CD4-positive, alpha-beta T cell treated with Interleukin-1 beta for 1 hour (primary cell): Measurements from ENCODE around the gene MRPL28.
"Not testable (repeated sequence)": the region's sequence is repeated elsewhere in the genome, so short reads cannot be mapped to it uniquely, and the experiment has no call there.

Experiments
- DNase-seq, 2 donors: peaks; one replicate each; pipeline ENCODE4 v3.0.0-alpha.2; 2020 to 2022

MRPL28 gene

GRCh38 chr16:359067-359763 is 11.1 kb downstream of the MRPL28 start:
- DNase-seq: no peak

DNA sequence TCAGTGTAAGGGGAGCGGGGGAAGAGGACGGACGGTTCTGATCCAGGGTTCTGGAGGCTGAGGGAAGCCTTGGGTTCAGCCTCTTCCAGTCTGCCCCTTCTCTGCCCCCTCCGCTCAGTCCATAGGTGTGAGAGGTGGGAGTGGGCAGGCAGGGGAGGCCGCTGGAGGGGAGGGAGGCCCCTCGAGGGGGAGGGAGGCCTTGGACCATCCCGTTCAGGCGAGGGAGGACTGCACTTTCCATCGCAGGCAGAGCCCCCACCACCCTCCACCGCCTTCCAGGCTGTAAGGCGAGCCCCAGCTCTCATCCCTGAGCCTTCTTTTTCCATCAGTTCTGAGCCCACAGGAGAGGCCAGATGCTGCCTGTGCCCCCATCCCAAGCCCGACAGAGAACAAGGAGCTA is 13.6 kb downstream of the MRPL28 start:
- DNase-seq: no peak

- peak; percentile 65 to 70 for DNase-seq
Measured at GRCh38 chr16:354971-355461, 15.3 kb downstream of the MRPL28 start.

- no peak for DNase-seq
Measured at GRCh38 chr16:354291-354881, 16.0 kb downstream of the MRPL28 start.

GRCh38 chr16:353404-354290 is 16.7 kb downstream of the MRPL28 start:
- no peak for DNase-seq

DNA sequence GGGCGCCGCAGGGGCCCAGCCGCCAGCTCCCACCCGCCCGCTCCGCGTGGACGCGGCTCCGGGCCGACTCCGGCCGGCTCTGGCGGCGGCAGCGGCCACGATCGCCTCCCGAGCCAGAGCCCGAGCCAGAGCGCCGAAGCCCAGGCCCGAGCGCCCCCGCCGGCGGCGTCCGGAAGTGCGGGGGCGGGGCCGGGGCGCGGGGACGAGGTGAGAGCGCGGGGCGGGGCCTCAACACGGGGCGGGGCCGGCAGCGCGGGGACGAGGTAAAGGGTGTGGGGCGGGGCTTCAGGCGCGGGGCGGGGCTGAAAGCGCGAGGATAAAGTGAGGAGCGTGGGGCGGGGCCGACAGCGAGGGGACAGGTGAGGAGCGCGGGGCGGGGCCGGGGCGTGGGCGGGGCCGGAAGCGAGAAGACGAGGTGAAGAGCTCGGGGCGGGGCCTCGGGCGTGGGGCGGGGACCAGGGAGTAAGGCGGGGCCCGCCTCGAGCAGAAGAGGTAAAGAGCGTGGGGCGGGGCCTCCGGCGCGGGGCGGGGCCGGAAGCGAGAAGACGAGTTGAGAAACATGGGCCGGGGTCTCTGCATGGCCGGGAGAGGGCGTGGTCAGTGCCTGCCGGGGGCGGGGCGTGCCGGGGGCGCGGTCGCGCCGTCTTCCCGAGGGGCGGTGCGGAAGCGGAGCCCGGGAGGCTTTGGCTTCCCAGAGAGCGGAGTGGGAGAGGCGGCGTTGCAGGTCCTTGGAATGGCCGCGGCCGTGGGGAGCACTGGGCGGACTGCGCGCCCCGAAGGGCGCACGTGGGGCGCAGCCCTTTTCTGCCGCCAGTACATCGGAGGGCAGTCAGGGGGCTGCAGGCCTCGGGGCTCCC is 17.6 kb downstream of the MRPL28 start, which contains the start of gene AXIN1:
TSS of gene AXIN1 (minus strand) at position 177 of the 857 bp plus-strand sequence. CDS start 5,698 bp downstream, outside the sequence.
- DNase-seq: peak; percentile 99 to 100

- peak; percentile 25 to 40 for DNase-seq
Measured at GRCh38 chr16:351804-352520, 18.4 kb downstream of the MRPL28 start.

DNA sequence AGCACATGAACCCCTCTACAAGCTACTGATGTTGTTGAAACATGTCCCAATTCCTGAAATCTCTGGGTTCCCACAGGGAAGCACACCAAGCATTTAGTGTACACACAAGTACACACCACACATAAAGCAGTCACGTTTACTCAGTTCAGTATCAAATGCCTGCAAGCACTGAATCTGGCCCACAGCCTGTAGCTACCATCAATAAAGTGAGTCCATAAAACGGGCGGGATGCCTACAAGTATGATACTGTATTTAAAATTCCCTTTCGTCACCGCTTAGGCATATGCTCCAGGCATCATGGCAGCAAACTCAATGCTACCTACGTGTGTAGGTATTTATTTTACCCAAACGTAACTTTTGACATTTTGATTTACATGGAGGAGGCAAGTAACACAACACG is 20.1 kb downstream of the MRPL28 start:
- DNase-seq: no peak

DNA sequence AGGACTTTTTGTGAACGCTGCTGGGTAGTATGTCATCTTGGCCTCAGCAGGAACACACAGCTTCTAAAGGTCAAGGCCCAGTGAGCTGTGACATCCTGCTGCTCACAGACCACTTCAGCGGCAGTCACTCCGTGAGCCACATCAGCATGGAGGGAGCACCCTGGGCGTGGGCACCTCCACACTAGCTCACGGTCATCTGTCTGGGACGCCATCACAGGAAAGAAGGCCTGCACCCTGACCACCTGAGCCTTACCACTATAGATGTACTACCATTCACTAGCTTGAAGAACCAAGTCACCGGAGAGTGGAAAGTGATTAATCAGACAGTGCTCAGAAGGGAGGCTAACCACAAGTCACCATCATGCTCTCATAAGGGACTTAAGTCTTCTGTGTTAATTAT is 21.1 kb downstream of the MRPL28 start:
- no peak for DNase-seq

- not testable (repeated sequence) for DNase-seq
Measured at GRCh38 chr16:348495-348894, 21.8 kb downstream of the MRPL28 start.

GRCh38 chr16:347203-347602 is 23.1 kb downstream of the MRPL28 start:
- DNase-seq: no peak

- DNase-seq: no peak
Measured at GRCh38 chr16:346587-346986, 23.8 kb downstream of the MRPL28 start.

DNA sequence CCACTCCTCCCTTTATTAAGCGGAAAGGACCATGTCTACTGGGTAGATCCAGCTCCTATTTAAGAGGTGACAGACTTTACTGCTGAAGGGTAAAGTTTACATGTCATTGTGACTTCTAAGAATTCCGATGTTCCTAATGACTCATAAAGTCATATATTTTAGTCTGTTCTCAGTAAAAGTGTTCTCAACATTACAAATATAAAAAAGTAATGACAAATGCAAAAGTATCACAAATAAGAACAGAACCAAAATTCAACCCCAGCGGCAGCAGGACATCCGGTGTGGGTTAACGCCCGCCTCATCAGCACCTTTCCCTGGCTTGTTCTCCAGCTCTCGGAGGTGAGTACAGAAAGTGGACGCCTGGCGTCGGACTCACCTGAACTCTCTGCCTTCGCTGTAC is 24.6 kb downstream of the MRPL28 start:
- no peak for DNase-seq

GRCh38 chr16:342455-343213 is 27.7 kb downstream of the MRPL28 start:
- DNase-seq: no peak

DNA sequence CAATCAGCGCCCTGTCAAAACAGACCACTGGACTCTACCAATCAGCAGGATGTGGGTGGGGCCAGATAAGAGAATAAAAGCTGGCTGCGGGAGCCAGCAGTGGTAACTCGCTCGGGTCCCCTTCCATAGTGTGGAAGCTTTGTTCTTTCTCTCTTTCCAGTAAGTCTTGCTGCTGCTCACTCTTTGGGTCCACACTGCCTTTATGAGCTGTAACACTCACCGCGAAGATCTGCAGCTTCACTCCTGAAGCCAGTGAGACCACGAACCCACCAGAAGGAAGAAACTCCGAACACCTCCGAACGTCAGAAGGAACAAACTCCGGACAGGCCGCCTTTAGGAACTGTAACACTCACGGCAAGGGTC is 28.4 kb downstream of the MRPL28 start:
- not testable (repeated sequence) for DNase-seq

GRCh38 chr16:341095-341973 is 29.0 kb downstream of the MRPL28 start:
- not testable (repeated sequence) for DNase-seq

- DNase-seq: no peak
Measured at GRCh38 chr16:340370-341091, 29.8 kb downstream of the MRPL28 start.

DNA sequence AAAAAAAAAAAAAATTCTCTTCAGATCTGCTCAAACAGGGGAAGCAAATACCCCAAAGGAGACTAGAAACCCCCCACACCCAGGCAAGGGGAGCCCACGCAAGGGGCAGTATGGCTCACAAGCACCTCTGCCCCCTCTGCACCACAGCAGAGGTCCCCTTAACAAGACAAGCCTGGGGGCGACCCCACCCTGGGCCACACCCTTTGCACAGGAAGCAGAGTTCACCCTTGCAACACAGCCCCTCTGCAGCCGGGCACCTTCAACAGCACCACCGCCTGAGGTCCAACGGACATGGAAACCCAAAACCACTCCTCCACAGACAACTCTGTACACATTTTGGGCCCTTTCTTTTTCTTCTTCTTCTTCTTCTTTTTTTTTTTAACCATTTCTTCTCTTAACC is 30.7 kb downstream of the MRPL28 start:
- peak in 1 of 2 donors; percentile 21 for DNase-seq

DNA sequence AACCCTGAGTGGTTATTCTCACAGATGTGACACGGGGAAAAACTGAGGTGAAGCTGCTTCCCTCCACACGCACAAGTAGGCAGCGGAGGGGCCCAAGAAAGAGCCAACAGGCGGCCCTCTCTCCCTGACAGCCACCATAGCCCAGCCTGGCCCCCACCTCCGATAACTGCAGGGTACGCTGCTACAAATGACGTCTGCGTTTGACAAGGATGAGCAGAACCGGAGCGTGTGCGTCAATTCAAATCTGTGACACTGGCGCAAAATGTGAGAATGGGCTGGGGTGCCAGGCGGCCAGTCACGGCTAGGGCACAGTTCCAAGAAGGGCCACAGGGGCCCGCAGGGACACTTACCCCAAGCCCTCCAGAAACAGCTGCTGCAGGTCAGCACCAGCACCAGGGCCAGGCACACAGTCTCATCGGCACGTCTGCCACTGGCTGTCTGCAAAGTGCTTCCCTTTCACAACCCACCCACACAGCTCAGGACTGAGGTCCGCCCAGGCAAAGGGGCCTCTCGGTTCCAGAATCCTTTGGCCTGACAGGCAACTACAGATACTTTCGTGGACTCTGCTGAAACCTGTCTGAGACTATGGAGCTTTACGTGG is 32.3 kb downstream of the MRPL28 start:
- no peak for DNase-seq
